ENCODE data around the gene LRRC38.

GRCh38 chr1:13451399-13451965, 62.3 kb downstream of the LRRC38 start:
- TF ChIP-seq POLR2A (IDR thresholded peaks at IDR 0.05) (no peak), CTCF (IDR thresholded peaks at IDR 0.05) (no peak)

Measured in lower leg skin (tissue), 3 donors.